HFFc6 (cell line): ENCODE data around the gene SPRYD3. TPM values are rescaled to one million over a fixed set of nuclear protein-coding genes. Genes with fewer than 3 reads are reported as not detected.

Experiments
- DNase-seq: peaks from one replicate; pipeline ENCODE4 v3.0.0-alpha.2; 2018
- H3K27ac Mint-ChIP-seq: 2 replicates; pipeline ENCODE4 v1.8.0; 2020; ENCODE audit warnings: mild to moderate bottlenecking, mixed read lengths
- H3K27me3 Mint-ChIP-seq: 2 replicates; pipeline ENCODE4 v1.8.0; 2021; ENCODE audit warnings: mild to moderate bottlenecking, moderate library complexity, mixed read lengths; ENCODE audit not compliant: insufficient read depth
- H3K36me3 Mint-ChIP-seq: 2 replicates; pipeline ENCODE4 v1.8.0; 2021; ENCODE audit warnings: low read depth, mixed read lengths
- H3K4me1 Mint-ChIP-seq: 2 replicates; pipeline ENCODE4 v1.8.0; 2020; ENCODE audit warnings: low read depth, mixed read lengths
- H3K4me3 Mint-ChIP-seq: 2 replicates; pipeline ENCODE4 v1.8.0; 2020; ENCODE audit warnings: mild to moderate bottlenecking, moderate library complexity, mixed read lengths
- H3K9me3 Mint-ChIP-seq: 2 replicates; pipeline ENCODE4 v1.8.0; 2020; ENCODE audit warnings: mild to moderate bottlenecking, mixed read lengths
- CTCF ChIP-seq: fragments of 200-600 bp; sonication (generic); IDR thresholded peaks from 2 replicates; pipeline ENCODE4 v1.5.0; 2021; ENCODE audit warnings: antibody characterized with exemption, mild to moderate bottlenecking
- total RNA-seq, 6 experiments: library from RNA; stranded (reverse); fragmentation: NEBNext Ultra II Directional; extraction: Animal tissue kit (Norgen Biotek cat#: 25700); gene quantifications; 2 replicates in 1 of 6; 3 replicates in 5 of 6; pipeline ENCODE4 v1.2.3, GENCODE V29; 2021

SPRYD3 gene
- total RNA-seq, 6 experiments from 2014 or later: 50.5 to 59.4 (median 54.9) TPM

DNA sequence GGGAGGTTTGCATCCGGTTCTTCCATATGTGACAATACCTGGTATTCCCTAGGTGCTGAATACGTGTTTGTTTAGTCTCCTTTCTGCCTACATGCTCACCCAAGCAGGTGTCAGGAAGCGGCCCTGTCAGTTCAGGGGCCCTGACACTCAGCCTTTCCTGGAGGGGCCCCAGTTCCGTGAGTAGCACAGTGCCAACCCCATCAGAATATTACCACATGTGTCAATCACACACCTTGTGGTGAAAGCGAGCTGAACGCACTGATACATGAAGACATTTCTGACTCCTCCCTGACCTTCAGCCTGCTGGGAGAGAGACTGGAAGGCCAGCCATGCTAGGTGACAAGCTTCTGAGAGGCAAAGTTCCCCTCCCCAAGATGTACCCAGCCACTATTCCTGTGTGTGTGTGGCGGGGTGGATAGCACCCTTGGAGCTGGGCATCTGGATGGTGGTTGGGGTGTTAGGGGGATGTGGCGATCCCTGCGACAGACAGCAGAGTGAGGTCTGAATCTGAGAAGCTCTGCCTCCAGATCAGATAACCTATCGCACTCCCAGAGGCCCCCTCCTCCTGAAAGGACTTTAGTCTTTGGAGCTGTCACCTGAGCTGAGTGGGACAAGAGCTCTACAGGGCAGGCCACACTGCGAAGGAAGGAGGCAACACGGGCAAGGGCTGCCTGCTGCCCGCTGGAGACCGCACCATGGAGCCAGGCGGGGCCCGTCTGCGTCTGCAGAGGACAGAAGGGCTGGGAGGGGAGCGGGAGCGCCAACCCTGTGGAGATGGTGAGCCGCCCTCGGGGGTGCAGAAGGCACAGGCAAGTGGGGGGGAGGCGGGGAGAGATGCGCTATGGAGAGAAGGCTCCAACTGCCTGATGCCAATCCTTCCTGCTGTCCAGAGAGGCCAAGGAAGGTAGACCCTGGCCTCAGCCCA is 24.0 kb upstream of the SPRYD3 start, which contains the start of gene SOAT2:
TSS of gene SOAT2 (plus strand) at position 604 of the 925 bp plus-strand sequence. CDS start at position 696, 92 bp downstream.
- no peak for TF ChIP-seq CTCF
- no peaks in the 10 kb centered on the region for H3K36me3 Mint-ChIP-seq
- H3K27ac Mint-ChIP-seq: peak within 1 kb of the TSS; percentile 10; the same call in 1 of the 2 replicates
- DNase-seq: no peak
- peaks cover under 1% of the 10 kb centered on the region; the same call in 1 of the 2 replicates for H3K27me3 Mint-ChIP-seq
- H3K4me3 Mint-ChIP-seq: no peak within 1 kb of the TSS
- peaks cover 19% of the 10 kb centered on the region for H3K4me1 Mint-ChIP-seq
- no peaks in the 10 kb centered on the region for H3K9me3 Mint-ChIP-seq

- Mint-ChIP-seq H3K27ac (peak overlapping the region; percentile 10; the same call in 1 of the 2 replicates), H3K4me3 (no peak overlapping the region), H3K27me3 (peaks cover 2% of the 10 kb centered on the region; the same call in 1 of the 2 replicates), H3K4me1 (peaks cover 23% of the 10 kb centered on the region), H3K9me3 (no peaks in the 10 kb centered on the region), H3K36me3 (no peaks in the 10 kb centered on the region)
- no peak for DNase-seq
- TF ChIP-seq CTCF: no peak
Measured at GRCh38 chr12:53101931-53102781, 23.0 kb upstream of the SPRYD3 start.

GRCh38 chr12:53101266-53101665 is 22.1 kb upstream of the SPRYD3 start:
- Mint-ChIP-seq H3K4me1 (peaks cover 32% of the 10 kb centered on the region), H3K4me3 (no peak overlapping the region), H3K9me3 (no peaks in the 10 kb centered on the region), H3K36me3 (no peaks in the 10 kb centered on the region), H3K27ac (no peak overlapping the region; the same call in 1 of the 2 replicates), H3K27me3 (peaks cover 5% of the 10 kb centered on the region; the same call in 1 of the 2 replicates)
- no peak for TF ChIP-seq CTCF
- DNase-seq: no peak

GRCh38 chr12:53100466-53101151 is 21.4 kb upstream of the SPRYD3 start:
- TF ChIP-seq CTCF: no peak
- no peaks in the 10 kb centered on the region for H3K36me3 Mint-ChIP-seq
- 0 out of 2 replicates have a peak overlapping the region, but pooled peaks have one; percentile 36 for H3K27ac Mint-ChIP-seq
- H3K4me3 Mint-ChIP-seq: no peak overlapping the region
- H3K9me3 Mint-ChIP-seq: no peaks in the 10 kb centered on the region
- H3K4me1 Mint-ChIP-seq: peaks cover 38% of the 10 kb centered on the region
- peaks cover 5% of the 10 kb centered on the region; the same call in 1 of the 2 replicates for H3K27me3 Mint-ChIP-seq
- no peak for DNase-seq
